Measurements from ENCODE around the gene SLC30A7.

The SLC30A7 gene

DNA sequence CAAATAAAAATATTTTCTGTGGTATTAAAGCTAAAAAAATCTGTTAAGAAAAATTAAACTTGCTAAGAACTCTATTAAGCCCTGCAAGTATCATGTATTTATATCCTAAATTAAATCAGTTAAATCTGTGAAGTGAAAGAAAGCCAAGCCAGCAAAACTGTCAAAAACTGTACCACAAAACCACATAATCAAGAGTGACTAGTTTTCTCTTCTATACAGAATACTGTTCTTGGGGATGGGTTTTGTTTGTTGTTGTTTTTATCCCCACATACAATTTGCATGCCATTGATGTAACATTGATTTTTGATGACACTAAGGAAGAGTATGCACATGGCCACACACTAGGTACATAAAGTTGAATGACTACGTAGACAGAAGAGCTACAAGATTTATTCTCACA lies 109.3 kb downstream of the SLC30A7 start:
- no peak for TF ChIP-seq CREB1 (IDR thresholded peaks at IDR 0.05; ENCODE audit: low read depth)
- TF ChIP-seq, protein P1, sequence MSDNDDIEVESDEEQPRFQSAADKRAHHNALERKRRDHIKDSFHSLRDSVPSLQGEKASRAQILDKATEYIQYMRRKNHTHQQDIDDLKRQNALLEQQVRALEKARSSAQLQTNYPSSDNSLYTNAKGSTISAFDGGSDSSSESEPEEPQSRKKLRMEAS (IDR thresholded peaks at IDR 0.05) = no peak
- no peak for TF ChIP-seq NFIC (IDR thresholded peaks at IDR 0.05)
- TF ChIP-seq, protein P2, sequence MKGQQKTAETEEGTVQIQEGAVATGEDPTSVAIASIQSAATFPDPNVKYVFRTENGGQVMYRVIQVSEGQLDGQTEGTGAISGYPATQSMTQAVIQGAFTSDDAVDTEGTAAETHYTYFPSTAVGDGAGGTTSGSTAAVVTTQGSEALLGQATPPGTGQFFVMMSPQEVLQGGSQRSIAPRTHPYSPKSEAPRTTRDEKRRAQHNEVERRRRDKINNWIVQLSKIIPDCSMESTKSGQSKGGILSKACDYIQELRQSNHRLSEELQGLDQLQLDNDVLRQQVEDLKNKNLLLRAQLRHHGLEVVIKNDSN (IDR thresholded peaks at IDR 0.05) = no peak
- no peak for TF ChIP-seq TCF12 (IDR thresholded peaks at IDR 0.05; ENCODE audit: low read depth)
- TF ChIP-seq YY1 (IDR thresholded peaks at IDR 0.05; ENCODE audit: low read depth) = no peak
- TF ChIP-seq, protein P3, sequence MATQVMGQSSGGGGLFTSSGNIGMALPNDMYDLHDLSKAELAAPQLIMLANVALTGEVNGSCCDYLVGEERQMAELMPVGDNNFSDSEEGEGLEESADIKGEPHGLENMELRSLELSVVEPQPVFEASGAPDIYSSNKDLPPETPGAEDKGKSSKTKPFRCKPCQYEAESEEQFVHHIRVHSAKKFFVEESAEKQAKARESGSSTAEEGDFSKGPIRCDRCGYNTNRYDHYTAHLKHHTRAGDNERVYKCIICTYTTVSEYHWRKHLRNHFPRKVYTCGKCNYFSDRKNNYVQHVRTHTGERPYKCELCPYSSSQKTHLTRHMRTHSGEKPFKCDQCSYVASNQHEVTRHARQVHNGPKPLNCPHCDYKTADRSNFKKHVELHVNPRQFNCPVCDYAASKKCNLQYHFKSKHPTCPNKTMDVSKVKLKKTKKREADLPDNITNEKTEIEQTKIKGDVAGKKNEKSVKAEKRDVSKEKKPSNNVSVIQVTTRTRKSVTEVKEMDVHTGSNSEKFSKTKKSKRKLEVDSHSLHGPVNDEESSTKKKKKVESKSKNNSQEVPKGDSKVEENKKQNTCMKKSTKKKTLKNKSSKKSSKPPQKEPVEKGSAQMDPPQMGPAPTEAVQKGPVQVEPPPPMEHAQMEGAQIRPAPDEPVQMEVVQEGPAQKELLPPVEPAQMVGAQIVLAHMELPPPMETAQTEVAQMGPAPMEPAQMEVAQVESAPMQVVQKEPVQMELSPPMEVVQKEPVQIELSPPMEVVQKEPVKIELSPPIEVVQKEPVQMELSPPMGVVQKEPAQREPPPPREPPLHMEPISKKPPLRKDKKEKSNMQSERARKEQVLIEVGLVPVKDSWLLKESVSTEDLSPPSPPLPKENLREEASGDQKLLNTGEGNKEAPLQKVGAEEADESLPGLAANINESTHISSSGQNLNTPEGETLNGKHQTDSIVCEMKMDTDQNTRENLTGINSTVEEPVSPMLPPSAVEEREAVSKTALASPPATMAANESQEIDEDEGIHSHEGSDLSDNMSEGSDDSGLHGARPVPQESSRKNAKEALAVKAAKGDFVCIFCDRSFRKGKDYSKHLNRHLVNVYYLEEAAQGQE (IDR thresholded peaks at IDR 0.05; ENCODE audit: low read depth) = no peak
- TF ChIP-seq ZBTB7A (IDR thresholded peaks at IDR 0.05; ENCODE audit: low read depth) = no peak
- no peak for TF ChIP-seq EP300 (IDR thresholded peaks at IDR 0.05; ENCODE audit: borderline replicate concordance)
- TF ChIP-seq CEBPB (IDR thresholded peaks at IDR 0.05) = no peak
- no peak for TF ChIP-seq RAD21 (IDR thresholded peaks at IDR 0.05; ENCODE audit: low read depth)
- no peak for TF ChIP-seq FOXM1 (IDR thresholded peaks at IDR 0.05; ENCODE audit: borderline replicate concordance, low read depth)
- no peak for TF ChIP-seq EGR1 (IDR thresholded peaks at IDR 0.05)

DNA sequence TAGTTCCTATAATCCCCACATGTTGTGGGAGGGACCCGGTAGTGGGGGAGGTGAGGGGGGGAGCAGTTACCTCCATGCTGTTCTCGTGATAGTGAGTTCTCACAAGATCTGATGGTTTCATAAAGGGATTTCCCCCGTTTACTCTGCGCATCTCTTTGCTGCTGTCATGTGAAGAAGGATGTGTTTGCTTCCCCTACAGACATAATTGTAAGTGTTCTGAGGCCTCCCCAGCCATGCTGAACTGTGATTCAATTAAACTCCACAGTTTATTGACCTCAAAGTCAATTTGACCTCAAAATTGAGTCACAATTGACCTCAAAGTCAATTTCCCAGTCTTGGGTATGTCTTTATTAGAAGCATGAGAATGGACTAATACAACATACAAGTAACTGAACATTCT lies 110.0 kb downstream of the SLC30A7 start:
- TF ChIP-seq TAF1 (IDR thresholded peaks at IDR 0.05; ENCODE audit: low read depth) = no peak
- TF ChIP-seq TEAD4 (IDR thresholded peaks at IDR 0.05) = no peak
- TF ChIP-seq, protein P1 (IDR thresholded peaks at IDR 0.05) = no peak
- no peak for TF ChIP-seq CEBPB (IDR thresholded peaks at IDR 0.05)
- no peak for TF ChIP-seq NFIC (IDR thresholded peaks at IDR 0.05)
- TF ChIP-seq TCF12 (IDR thresholded peaks at IDR 0.05; ENCODE audit: low read depth) = no peak
- TF ChIP-seq ZBTB7A (IDR thresholded peaks at IDR 0.05; ENCODE audit: low read depth) = no peak

DNA sequence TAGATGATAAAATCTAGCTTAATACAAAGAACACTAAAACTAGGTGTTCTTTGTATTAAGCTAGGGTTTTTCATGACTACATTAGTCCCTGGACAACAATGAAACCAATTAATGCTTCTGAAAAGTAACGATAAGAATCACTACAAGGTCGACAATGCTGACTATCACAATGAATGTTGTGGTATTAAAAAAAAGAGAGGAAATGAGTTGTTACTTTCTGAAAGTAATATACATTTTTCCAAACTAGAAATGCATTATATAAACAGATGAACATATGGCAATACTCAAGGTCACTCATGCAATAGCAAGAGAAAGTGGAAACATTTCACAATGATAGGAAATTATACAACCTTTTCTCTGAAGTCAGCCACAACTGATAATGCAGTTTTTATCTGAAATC lies 110.7 kb downstream of the SLC30A7 start:
- no peak for TF ChIP-seq ZBTB7A (IDR thresholded peaks at IDR 0.05; ENCODE audit: low read depth)
- no peak for TF ChIP-seq FOXM1 (IDR thresholded peaks at IDR 0.05; ENCODE audit: borderline replicate concordance, low read depth)
- TF ChIP-seq, protein P2 (IDR thresholded peaks at IDR 0.05) = no peak
- no peak for TF ChIP-seq YY1 (IDR thresholded peaks at IDR 0.05; ENCODE audit: low read depth)
- no peak for TF ChIP-seq CEBPB (IDR thresholded peaks at IDR 0.05)
- TF ChIP-seq TAF1 (IDR thresholded peaks at IDR 0.05; ENCODE audit: low read depth) = no peak
- TF ChIP-seq, protein P1 (IDR thresholded peaks at IDR 0.05) = no peak
- TF ChIP-seq, protein P3 (IDR thresholded peaks at IDR 0.05; ENCODE audit: low read depth) = no peak
- TF ChIP-seq CREB1 (IDR thresholded peaks at IDR 0.05; ENCODE audit: low read depth) = no peak
- no peak for TF ChIP-seq TCF12 (IDR thresholded peaks at IDR 0.05; ENCODE audit: low read depth)
- TF ChIP-seq EP300 (IDR thresholded peaks at IDR 0.05; ENCODE audit: borderline replicate concordance) = no peak
- no peak for TF ChIP-seq EGR1 (IDR thresholded peaks at IDR 0.05)
- no peak for TF ChIP-seq NFIC (IDR thresholded peaks at IDR 0.05)

DNA sequence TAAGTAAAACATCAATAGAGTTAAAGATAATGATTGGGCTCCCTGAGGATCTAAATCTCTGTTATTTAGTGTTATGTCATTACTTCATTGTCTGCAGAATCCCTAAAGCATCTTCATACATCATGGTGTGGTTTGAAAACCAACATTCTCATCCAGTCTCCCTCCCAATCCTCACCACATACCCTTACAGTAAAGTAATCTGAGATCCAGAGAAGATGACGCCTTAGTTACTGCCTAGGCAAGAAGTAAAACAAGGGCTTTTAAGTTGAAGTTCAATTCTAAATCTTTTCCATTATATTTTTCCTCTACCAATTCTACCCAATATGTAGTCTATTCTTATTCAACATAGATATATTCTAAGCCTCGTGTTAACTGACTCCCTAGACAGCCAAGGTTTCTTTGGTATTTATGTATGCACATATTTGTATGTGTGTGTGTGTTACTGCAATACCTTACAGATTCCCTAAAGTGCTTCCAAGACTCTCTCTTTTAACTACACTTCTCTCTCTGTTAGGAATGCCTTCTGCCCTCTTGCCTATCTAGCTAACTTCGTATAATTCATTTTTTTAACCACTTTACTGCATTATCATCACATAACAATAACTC lies 112.4 kb downstream of the SLC30A7 start:
- TF ChIP-seq NFIC (IDR thresholded peaks at IDR 0.05) (no peak), TAF1 (IDR thresholded peaks at IDR 0.05; ENCODE audit: low read depth) (no peak), CEBPB (IDR thresholded peaks at IDR 0.05) (no peak), CREB1 (IDR thresholded peaks at IDR 0.05; ENCODE audit: low read depth) (no peak), TEAD4 (IDR thresholded peaks at IDR 0.05) (no peak), EP300 (IDR thresholded peaks at IDR 0.05; ENCODE audit: borderline replicate concordance) (no peak), EGR1 (IDR thresholded peaks at IDR 0.05) (no peak), RAD21 (IDR thresholded peaks at IDR 0.05; ENCODE audit: low read depth) (no peak), ZBTB7A (IDR thresholded peaks at IDR 0.05; ENCODE audit: low read depth) (no peak), TCF12 (IDR thresholded peaks at IDR 0.05; ENCODE audit: low read depth) (no peak), FOXM1 (IDR thresholded peaks at IDR 0.05; ENCODE audit: borderline replicate concordance, low read depth) (no peak)
- TF ChIP-seq, protein P2 (IDR thresholded peaks at IDR 0.05) = no peak
- TF ChIP-seq, protein P3 (IDR thresholded peaks at IDR 0.05; ENCODE audit: low read depth) = no peak
- TF ChIP-seq, protein P1 (IDR thresholded peaks at IDR 0.05) = no peak

All from Ishikawa (cell line).